WTC11 (cell line): Measurements from ENCODE around the gene SLC19A1. TPM values are rescaled to one million over a fixed set of nuclear protein-coding genes. Genes with fewer than 3 reads are reported as not detected.
A peak's percentile ranks its signal among the peaks of the same experiment; 100 is the strongest.

Experiments
- ATAC-seq: fragments of 200-7000 bp; cut with Tn5 transposase; 2 replicates; pipeline ENCODE4 v1.10.0; 2021; ENCODE audit warnings: mild to moderate bottlenecking, moderate library complexity
- CTCF ChIA-PET: fragments of 300-600 bp; sonication (Branson Sonifier 250); formaldehyde crosslinking; loops from one replicate; lab custom pipeline; 2021; ENCODE audit warnings: antibody characterized with exemption; lab: Charles Lee
- POLR2A ChIA-PET: fragments of 350-600 bp; sonication (Branson Sonifier 250); formaldehyde crosslinking; loops from one replicate; lab custom pipeline; 2021; ENCODE audit warnings: antibody characterized with exemption; lab: Charles Lee
- DNase-seq: peaks from one replicate; pipeline ENCODE4 v3.0.0; 2021; ENCODE audit warnings: low spot score
- H3K27ac Mint-ChIP-seq: 2 replicates; pipeline ENCODE4 v1.8.0; 2021; ENCODE audit warnings: mixed read lengths
- H3K27me3 Mint-ChIP-seq: 2 replicates; pipeline ENCODE4 v1.8.0; 2021; ENCODE audit warnings: low read depth, mild to moderate bottlenecking, moderate library complexity, mixed read lengths
- H3K36me3 Mint-ChIP-seq: 2 replicates; pipeline ENCODE4 v1.8.0; 2021; ENCODE audit warnings: mixed read lengths
- H3K4me1 Mint-ChIP-seq: 2 replicates; pipeline ENCODE4 v1.8.0; 2022; ENCODE audit warnings: mixed read lengths
- H3K4me3 Mint-ChIP-seq: 2 replicates; pipeline ENCODE4 v1.8.0; 2021; ENCODE audit warnings: mild to moderate bottlenecking, moderate library complexity, mixed read lengths
- H3K9me3 Mint-ChIP-seq: 2 replicates; pipeline ENCODE4 v1.8.0; 2021; ENCODE audit warnings: mixed read lengths
- ATF6 ChIP-seq: sonication (generic); formaldehyde crosslinking; IDR thresholded peaks from 2 replicates; pipeline ENCODE4 v1.8.1; 2023; ENCODE audit warnings: mild to moderate bottlenecking, missing genetic modification reagents
- CBFB ChIP-seq: sonication (generic); formaldehyde crosslinking; IDR thresholded peaks from 2 replicates; pipeline ENCODE4 v1.8.1; 2022; ENCODE audit warnings: mild to moderate bottlenecking, low read depth, missing genetic modification reagents
- E2F1 ChIP-seq: sonication (generic); formaldehyde crosslinking; IDR thresholded peaks from 2 replicates; pipeline ENCODE4 v1.8.0; 2022; ENCODE audit warnings: mild to moderate bottlenecking, missing genetic modification reagents
- EMX1 ChIP-seq: fragments of 250-450 bp; sonication (Bioruptor Pico); IDR thresholded peaks from 2 replicates; pipeline ENCODE4 v1.8.0; 2021; ENCODE audit warnings: mild to moderate bottlenecking
- FOXK1 ChIP-seq: sonication (generic); formaldehyde crosslinking; IDR thresholded peaks from 2 replicates; pipeline ENCODE4 v1.8.0; 2022; ENCODE audit warnings: mild to moderate bottlenecking, moderate library complexity, missing genetic modification reagents
- GABPB1 ChIP-seq: sonication (generic); formaldehyde crosslinking; IDR thresholded peaks from 2 replicates; pipeline ENCODE4 v1.8.1; 2023; ENCODE audit warnings: mild to moderate bottlenecking, missing genetic modification reagents
- MXD4 ChIP-seq: fragments of 250-450 bp; sonication (Bioruptor Pico); IDR thresholded peaks from 2 replicates; pipeline ENCODE4 v1.8.0; 2021; ENCODE audit warnings: mild to moderate bottlenecking, moderate library complexity, borderline replicate concordance
- MYBL2 ChIP-seq: sonication (generic); formaldehyde crosslinking; IDR thresholded peaks from 2 replicates; pipeline ENCODE4 v1.8.1; 2023; ENCODE audit warnings: mild to moderate bottlenecking, moderate library complexity, missing genetic modification reagents
- NFATC4 ChIP-seq: fragments of 250-450 bp; sonication (Bioruptor Pico); IDR thresholded peaks from 2 replicates; pipeline ENCODE4 v1.9.0; 2021; ENCODE audit warnings: mild to moderate bottlenecking
- OVOL2 ChIP-seq: fragments of 250-450 bp; sonication (Bioruptor Pico); IDR thresholded peaks from 2 replicates; pipeline ENCODE4 v1.9.0; 2021; ENCODE audit warnings: mild to moderate bottlenecking, borderline replicate concordance
- SMAD4 ChIP-seq: sonication (generic); formaldehyde crosslinking; IDR thresholded peaks from 2 replicates; pipeline ENCODE4 v1.8.0; 2022; ENCODE audit warnings: mild to moderate bottlenecking, missing genetic modification reagents
- TEAD1 ChIP-seq: sonication (generic); formaldehyde crosslinking; IDR thresholded peaks from 2 replicates; pipeline ENCODE4 v1.8.0; 2022; ENCODE audit warnings: mild to moderate bottlenecking, missing genetic modification reagents
- USF1 ChIP-seq: sonication (generic); formaldehyde crosslinking; IDR thresholded peaks from 2 replicates; pipeline ENCODE4 v1.8.0; 2022; ENCODE audit warnings: mild to moderate bottlenecking, missing genetic modification reagents
- ZBTB43 ChIP-seq: sonication (generic); formaldehyde crosslinking; IDR thresholded peaks from 2 replicates; pipeline ENCODE4 v1.8.1; 2023; ENCODE audit warnings: mild to moderate bottlenecking, missing genetic modification reagents
- ZNF138 ChIP-seq: sonication (generic); formaldehyde crosslinking; conservative IDR thresholded peaks from 2 replicates; pipeline ENCODE4 v1.8.1; 2022; ENCODE audit warnings: mild to moderate bottlenecking, moderate library complexity, missing genetic modification reagents
- ZNF396 ChIP-seq: fragments of 250-450 bp; sonication (Bioruptor Pico); IDR thresholded peaks from 2 replicates; pipeline ENCODE4 v1.8.0; 2021; ENCODE audit warnings: mild to moderate bottlenecking, moderate library complexity, borderline replicate concordance
- total RNA-seq: library from RNA; stranded (reverse); gene quantifications from 3 replicates; pipeline ENCODE4 v1.2.3, GENCODE V29; 2021
- TF ChIP-seq, protein P1 (sequence below): sonication (generic); formaldehyde crosslinking; IDR thresholded peaks from 2 replicates; pipeline ENCODE4 v1.8.1; 2023; ENCODE audit warnings: mild to moderate bottlenecking, missing genetic modification reagents, moderate library complexity
- TF ChIP-seq, protein P2 (sequence below): fragments of 250-450 bp; sonication (Bioruptor Pico); conservative IDR thresholded peaks from 2 replicates; pipeline ENCODE4 v1.9.0; 2021; ENCODE audit warnings: mild to moderate bottlenecking

SLC19A1 gene
- total RNA-seq, 1 experiment from 2014 or later, result 29.8 TPM

- TF ChIP-seq ATF6 (CRISPR knock-in tag) (no peak), CBFB (CRISPR knock-in tag) (no peak), NFATC4 (CRISPR knock-in tag) (no peak), ZNF396 (CRISPR knock-in tag) (no peak), ZNF138 (CRISPR knock-in tag) (no peak), FOXK1 (CRISPR knock-in tag) (no peak), ZBTB43 (no peak)
- TF ChIP-seq, protein P1, sequence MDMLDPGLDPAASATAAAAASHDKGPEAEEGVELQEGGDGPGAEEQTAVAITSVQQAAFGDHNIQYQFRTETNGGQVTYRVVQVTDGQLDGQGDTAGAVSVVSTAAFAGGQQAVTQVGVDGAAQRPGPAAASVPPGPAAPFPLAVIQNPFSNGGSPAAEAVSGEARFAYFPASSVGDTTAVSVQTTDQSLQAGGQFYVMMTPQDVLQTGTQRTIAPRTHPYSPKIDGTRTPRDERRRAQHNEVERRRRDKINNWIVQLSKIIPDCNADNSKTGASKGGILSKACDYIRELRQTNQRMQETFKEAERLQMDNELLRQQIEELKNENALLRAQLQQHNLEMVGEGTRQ, result no peak
Observed at GRCh38 chr21:45518742-45519141, 23.5 kb downstream of the SLC19A1 start (continued).

- no peak overlapping the region for H3K4me3 Mint-ChIP-seq
- H3K4me1 Mint-ChIP-seq, result no peaks in the 10 kb centered on the region
- H3K27ac Mint-ChIP-seq, result no peak overlapping the region
- CTCF ChIA-PET, result interaction anchor here (1.0 to 1.3 kb wide), 3 partner anchors 209 to 228 kb away, joined by 3 to 4 read pairs (median 3); no protein-coding TSS in a partner anchor
- H3K9me3 Mint-ChIP-seq, result peaks cover 47% of the 10 kb centered on the region
- H3K36me3 Mint-ChIP-seq, result peaks cover 51% of the 10 kb centered on the region
- DNase-seq, result no peak
- peaks cover 37% of the 10 kb centered on the region for H3K27me3 Mint-ChIP-seq
- POLR2A ChIA-PET, result no interaction called here
- TF ChIP-seq E2F1 (CRISPR knock-in tag) (no peak), GABPB1 (CRISPR knock-in tag) (peak; percentile 94)
- no peak for ATAC-seq
Observed at GRCh38 chr21:45517249-45518065, 24.8 kb downstream of the SLC19A1 start.

- Mint-ChIP-seq H3K36me3 (peaks cover 44% of the 10 kb centered on the region), H3K27ac (no peak overlapping the region), H3K9me3 (peaks cover 40% of the 10 kb centered on the region), H3K4me1 (no peaks in the 10 kb centered on the region)
- no peak for TF ChIP-seq MXD4
- no peak for TF ChIP-seq SMAD4 (CRISPR knock-in tag)
- no peak for TF ChIP-seq EMX1 (CRISPR knock-in tag)
- TF ChIP-seq MYBL2 (CRISPR knock-in tag), result no peak
- TF ChIP-seq, protein P2, sequence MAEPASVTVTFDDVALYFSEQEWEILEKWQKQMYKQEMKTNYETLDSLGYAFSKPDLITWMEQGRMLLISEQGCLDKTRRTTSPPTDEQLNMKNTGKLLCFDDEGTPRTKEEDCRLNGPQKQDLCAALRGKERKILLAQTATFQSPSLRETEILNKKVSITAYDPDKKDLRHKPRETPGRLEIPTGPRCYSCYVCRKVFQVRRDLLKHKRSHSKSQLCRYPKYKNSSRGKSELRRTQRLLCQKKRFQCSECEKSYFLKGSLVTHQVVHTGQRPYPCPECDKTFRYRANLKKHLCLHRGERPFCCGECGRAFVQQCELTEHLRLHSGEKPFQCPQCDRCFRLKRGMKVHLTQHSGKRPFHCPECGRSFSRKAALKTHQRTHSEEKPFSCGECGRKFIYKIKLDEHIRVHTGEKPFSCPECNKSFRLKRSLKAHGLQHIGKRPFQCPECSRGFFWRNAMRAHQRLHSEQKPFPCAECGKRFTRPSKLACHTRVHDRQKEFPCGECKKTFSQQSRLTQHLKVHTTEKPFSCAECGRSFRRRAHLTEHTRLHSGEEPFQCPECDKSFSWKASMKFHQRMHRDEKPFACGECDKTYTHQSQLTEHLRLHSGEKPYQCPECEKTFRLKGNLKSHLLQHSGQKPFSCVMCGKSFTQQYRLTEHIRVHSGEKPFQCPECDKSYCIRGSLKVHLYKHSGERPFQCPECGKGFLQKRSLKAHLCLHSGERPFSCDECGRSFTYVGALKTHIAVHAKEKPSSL, result no peak
- TF ChIP-seq ATF6 (CRISPR knock-in tag), result no peak
- no peak for TF ChIP-seq TEAD1 (CRISPR knock-in tag)
- TF ChIP-seq USF1 (CRISPR knock-in tag), result no peak
- no peak for TF ChIP-seq OVOL2 (CRISPR knock-in tag)
- TF ChIP-seq, all 79 proteins: peak for 0
- CTCF ChIA-PET, result interaction anchor here (1.0 to 1.3 kb wide), 3 partner anchors 208 to 227 kb away, joined by 3 to 4 read pairs (median 3); no protein-coding TSS in a partner anchor
- DNase-seq (no peak), ATAC-seq (no peak)
- Mint-ChIP-seq H3K4me3 (no peak overlapping the region), H3K27me3 (peaks cover 37% of the 10 kb centered on the region)
- POLR2A ChIA-PET, result no interaction called here
Observed at GRCh38 chr21:45516671-45517151, 25.5 kb downstream of the SLC19A1 start.
